NT2/D1 (cell line): ENCODE data around the gene MFSD2A.

ENCODE experiments used
- YY1 ChIP-seq: IDR thresholded peaks from 2 replicates; pipeline ENCODE4 v1.6.1; 2011; ENCODE audit not compliant: insufficient read length, insufficient read depth
- ZNF274 ChIP-seq: IDR thresholded peaks from 2 replicates; pipeline ENCODE4 v1.6.1; 2011; ENCODE audit warnings: mild to moderate bottlenecking, low read depth, low read length

- TF ChIP-seq ZNF274 (no peak), YY1 (no peak)
Observed at GRCh38 chr1:39922251-39922688, 32.7 kb upstream of the MFSD2A start.
